OCI-LY7 (cell line): ENCODE results near the gene CAMK2B.

Source experiments
- EZH2phosphoT487 ChIP-seq: fragments of 200-600 bp; sonication (generic); IDR thresholded peaks from 2 replicates; pipeline ENCODE4 v1.6.1; 2018; ENCODE audit warnings: low read depth, borderline replicate concordance, mild to moderate bottlenecking, mixed run types, antibody characterized with exemption, low read length, moderate library complexity, mixed read lengths
- TF ChIP-seq, protein P1 (sequence below): fragments of 200-600 bp; sonication (generic); conservative IDR thresholded peaks from 2 replicates; pipeline ENCODE4 v1.5.1; 2014; ENCODE audit warnings: mild to moderate bottlenecking, antibody characterized with exemption, low read length, moderate library complexity, mixed read lengths

DNA sequence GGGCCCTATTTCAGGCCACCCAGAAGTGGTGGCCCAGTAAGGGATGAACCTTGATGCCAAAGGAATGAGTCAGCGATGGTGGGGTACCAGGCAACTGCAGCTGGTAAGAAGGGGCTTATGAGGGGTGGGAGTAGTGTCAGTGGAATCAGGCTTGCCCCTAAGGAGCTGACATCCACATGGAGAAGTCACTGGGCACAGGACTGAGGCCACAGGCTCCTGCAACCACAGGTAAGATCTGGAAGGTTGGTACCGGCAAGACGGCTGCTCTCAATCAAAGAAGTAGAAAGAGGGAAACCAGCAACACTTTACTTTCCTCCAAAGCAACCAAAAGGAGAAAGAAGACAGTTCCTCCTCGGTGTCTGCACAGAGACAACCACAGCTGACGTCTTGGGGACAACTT lies 138.7 kb downstream of the CAMK2B start:
- TF ChIP-seq, protein P1, sequence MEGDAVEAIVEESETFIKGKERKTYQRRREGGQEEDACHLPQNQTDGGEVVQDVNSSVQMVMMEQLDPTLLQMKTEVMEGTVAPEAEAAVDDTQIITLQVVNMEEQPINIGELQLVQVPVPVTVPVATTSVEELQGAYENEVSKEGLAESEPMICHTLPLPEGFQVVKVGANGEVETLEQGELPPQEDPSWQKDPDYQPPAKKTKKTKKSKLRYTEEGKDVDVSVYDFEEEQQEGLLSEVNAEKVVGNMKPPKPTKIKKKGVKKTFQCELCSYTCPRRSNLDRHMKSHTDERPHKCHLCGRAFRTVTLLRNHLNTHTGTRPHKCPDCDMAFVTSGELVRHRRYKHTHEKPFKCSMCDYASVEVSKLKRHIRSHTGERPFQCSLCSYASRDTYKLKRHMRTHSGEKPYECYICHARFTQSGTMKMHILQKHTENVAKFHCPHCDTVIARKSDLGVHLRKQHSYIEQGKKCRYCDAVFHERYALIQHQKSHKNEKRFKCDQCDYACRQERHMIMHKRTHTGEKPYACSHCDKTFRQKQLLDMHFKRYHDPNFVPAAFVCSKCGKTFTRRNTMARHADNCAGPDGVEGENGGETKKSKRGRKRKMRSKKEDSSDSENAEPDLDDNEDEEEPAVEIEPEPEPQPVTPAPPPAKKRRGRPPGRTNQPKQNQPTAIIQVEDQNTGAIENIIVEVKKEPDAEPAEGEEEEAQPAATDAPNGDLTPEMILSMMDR: no peak
- no peak for TF ChIP-seq EZH2phosphoT487
